ENCODE results near the gene KLC1.
"Not testable (repeated sequence)": the region's sequence is repeated elsewhere in the genome, so short reads cannot be mapped to it uniquely, and the experiment has no call there.

KLC1 gene

DNA sequence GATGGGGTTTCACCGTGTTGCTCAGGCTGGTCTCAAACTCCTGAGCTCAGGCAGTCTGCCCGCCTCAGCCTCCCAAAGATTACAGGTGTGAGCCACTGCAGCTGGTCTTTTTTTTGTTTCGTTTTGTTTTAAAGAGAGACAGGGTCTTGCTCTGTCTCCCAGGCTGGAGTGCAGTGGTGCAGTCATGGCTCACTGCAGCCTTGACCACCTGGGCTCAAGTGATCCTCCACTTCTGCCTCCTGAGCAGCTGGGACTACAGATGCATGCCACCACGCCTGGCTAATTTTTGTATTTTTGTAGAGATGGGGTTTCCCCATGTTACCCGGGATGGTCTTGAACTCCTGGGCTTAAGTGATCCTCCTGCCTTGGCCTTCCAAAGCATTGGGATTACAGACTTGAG lies 62.6 kb downstream of the KLC1 start:
- DNase-seq (ENCODE audit: low read depth): not testable (repeated sequence)

GRCh38 chr14:103692159-103692558 lies 63.1 kb downstream of the KLC1 start:
- DNase-seq (ENCODE audit: low read depth): no peak

- DNase-seq (ENCODE audit: low read depth): no peak
Observed at GRCh38 chr14:103692871-103693270, 63.9 kb downstream of the KLC1 start.

GRCh38 chr14:103693515-103693914 lies 64.5 kb downstream of the KLC1 start:
- no peak for DNase-seq (ENCODE audit: low read depth)

GRCh38 chr14:103694572-103695026 lies 65.6 kb downstream of the KLC1 start:
- no peak for DNase-seq (ENCODE audit: low read depth)

DNA sequence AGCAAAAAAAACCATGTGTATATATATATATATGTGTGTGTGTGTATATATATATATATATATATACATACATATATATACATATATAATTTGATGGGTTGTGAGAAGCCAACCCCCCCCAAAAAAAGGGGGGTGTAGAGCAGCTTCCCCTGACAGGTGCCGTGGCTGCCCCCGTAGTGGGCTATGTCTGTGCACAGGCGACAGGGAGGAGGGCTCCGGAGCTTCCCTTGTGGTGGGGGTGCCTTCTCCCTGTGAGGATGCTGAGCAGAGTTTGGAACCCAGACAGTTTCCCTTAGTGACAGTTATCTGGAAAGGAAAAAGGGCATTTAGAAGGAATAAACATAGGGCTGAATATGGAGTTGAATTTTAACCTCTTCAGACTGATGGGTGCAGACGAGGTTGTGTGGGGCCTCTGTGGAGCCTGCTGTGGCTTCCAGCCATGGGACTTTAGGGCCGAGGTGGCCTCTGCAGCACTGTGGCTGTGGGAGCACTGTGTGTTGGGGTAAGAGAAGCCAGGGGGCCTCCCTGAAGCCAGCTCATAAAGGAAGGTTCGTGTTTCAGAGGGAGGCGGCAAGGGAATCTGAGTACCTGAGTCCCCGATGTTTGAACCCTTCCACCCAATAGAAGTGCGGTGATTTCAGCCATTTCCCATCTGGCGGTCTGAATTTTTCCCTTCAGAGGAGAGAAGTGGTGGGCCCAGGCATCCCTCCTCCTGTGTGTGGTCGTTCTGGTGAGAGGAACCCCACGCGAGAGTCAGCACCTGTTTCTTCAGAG lies 66.5 kb downstream of the KLC1 start:
- no peak for DNase-seq (ENCODE audit: low read depth)

- DNase-seq (ENCODE audit: low read depth): no peak
Observed at GRCh38 chr14:103696070-103696402, 67.0 kb downstream of the KLC1 start.

GRCh38 chr14:103696466-103697071 lies 67.6 kb downstream of the KLC1 start:
- DNase-seq (ENCODE audit: low read depth): no peak

- DNase-seq (ENCODE audit: low read depth): no peak
Observed at GRCh38 chr14:103697206-103697602, 68.2 kb downstream of the KLC1 start.

DNA sequence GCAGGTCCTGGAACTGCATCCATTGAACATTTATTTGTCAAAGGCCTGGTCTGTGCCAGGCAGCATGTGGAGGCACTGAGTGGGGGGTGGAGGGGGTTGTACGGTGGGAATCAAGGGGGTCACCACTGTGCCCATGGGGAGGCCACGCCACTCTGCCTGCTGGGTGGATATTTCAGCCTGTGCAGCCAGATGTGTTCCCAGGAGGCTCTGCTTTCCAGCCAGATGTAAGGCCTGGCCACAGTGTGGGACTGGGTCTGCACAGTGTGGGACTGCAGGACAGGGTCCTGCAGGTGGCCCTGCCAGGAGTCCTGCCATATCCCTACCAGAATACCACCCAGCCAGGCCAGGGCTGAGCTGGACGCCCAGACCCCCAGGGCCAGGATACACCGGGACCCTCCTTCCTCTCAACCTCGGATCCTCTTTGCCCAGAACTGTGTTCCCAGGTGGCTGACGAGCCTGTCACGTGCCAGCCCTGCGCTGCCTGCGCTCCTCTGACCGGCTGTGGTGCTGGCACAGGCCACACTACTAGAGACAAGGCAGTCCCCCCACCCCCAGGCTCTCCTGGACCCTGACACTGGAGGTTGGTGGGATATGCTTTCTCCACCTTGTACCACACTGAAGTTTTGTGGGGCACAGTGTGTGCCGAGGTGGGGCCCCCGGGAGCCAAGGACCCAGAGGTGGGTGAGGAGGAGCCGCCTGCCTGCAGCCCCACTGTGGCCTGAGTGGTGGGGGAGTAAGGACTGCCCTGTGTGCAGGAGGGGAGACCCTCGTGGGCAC lies 68.8 kb downstream of the KLC1 start:
- DNase-seq (ENCODE audit: low read depth): no peak

DNA sequence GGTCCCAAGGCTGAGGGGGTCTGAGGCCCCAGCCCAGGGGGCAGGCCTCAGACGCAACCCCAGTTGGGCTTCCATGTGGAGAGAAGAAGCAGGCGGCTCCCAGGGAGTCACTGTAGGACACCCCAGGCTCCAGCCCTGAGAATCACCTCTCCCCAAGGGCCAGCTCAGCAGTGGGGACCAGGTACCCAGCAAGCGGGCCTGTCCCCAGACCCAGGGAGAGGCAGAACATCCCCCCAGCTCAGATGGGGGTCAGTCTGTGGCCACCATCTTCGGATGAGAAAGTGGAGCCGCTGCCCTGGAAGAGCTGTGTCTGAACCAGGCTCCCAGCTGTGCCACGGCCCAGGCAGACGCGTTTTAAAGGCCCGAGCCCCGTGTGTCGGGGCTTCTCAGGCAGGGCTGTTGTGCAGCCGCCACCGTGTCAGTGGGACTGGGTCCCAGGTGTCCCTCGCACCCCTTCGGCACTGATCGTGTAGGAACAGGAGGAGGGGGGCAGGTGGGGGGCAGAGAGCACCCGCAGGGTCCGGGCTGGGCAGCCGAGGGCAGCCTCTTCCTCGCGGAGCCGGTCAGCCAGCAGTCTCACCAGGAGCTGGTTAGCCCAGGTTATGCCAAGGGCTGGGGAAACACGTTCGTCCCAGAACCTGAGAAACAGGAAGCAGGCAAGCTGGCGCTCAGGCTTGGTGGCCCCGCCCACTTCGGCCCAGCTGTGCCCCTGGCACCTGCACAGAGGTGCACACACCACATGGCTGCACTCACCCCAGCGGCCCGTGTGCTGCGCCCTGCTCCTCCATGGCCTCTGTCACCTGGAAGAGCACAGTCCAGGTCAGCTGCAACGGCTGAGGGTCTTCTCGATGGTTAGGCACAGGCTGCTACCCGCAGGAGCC lies 69.6 kb downstream of the KLC1 start:
- DNase-seq (ENCODE audit: low read depth): no peak

DNA sequence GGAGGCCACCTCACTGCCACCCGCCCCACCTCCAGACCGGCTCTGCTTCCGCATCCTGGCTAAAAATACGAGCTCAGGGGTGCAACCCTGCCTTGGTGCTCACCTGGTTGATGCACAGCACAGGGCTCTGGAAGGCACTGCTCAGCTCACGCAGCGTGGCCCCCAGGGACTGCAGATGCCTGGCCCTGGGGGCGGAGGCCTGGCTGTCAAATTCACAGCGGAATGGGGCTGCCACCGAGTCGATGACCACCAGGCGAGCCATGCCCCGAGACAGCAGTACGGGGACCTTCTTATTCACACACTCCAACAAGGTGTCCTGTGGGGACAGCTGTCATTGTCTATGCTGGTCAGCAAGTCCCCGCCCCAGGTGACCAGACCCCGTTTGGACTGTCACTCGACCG lies 70.2 kb downstream of the KLC1 start:
- DNase-seq (ENCODE audit: low read depth): no peak

- no peak for DNase-seq (ENCODE audit: low read depth)
Observed at GRCh38 chr14:103699901-103700752, 71.1 kb downstream of the KLC1 start.

- DNase-seq (ENCODE audit: low read depth): no peak
Observed at GRCh38 chr14:103700753-103701490, 71.9 kb downstream of the KLC1 start.

DNA sequence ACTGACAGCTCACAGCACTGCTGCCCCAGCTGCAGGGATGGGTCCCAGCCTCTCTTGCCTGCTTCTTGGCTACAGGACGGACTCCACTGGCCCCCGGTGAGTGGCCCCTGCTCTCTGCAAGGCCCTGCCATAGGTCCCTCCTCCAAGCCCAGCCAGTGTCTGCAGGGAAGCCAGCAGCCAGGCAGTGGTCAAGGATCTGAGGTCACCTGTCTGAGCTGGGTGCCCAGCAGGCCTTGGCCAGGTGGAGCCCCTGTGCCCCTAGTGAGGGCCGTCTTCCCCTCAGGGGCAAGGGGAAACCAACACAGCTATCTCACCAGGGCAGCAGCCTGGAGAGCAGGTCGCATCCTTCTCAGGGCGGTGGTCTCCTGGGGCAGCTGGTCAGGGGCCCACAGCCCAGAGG lies 73.1 kb downstream of the KLC1 start:
- no peak for DNase-seq (ENCODE audit: low read depth)

GRCh38 chr14:103702497-103703432 lies 73.8 kb downstream of the KLC1 start:
- no peak for DNase-seq (ENCODE audit: low read depth)

GRCh38 chr14:103703433-103704385 lies 74.7 kb downstream of the KLC1 start:
- no peak for DNase-seq (ENCODE audit: low read depth)

DNA sequence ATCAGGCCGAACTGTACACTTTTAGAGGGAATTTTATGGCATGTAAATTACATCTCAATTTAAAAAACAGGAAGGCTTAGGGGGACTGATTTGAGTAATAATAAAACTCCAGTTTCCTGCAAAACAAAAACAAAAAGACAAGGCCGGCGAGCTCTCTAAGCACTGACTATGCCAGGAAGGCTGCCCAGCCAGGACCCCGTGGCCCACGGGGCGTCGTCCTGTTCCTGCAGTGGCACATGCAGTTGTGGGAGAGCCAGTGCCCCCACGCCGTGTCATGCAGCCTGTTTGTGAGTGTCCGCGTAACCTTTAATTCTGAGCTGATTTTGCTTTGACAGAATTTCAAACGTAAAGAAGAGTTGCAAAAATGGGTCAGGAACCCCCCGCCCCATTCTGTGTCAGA lies 75.7 kb downstream of the KLC1 start:
- no peak for DNase-seq (ENCODE audit: low read depth)

Measured in stimulated activated CD8-positive, alpha-beta memory T cell treated with anti-CD3 and anti-CD28 coated beads, Interleukin-15, amount 100 ng/mL, for 1 hour (primary cell).